ENCODE data around the gene CCDC149.

The CCDC149 gene

DNA sequence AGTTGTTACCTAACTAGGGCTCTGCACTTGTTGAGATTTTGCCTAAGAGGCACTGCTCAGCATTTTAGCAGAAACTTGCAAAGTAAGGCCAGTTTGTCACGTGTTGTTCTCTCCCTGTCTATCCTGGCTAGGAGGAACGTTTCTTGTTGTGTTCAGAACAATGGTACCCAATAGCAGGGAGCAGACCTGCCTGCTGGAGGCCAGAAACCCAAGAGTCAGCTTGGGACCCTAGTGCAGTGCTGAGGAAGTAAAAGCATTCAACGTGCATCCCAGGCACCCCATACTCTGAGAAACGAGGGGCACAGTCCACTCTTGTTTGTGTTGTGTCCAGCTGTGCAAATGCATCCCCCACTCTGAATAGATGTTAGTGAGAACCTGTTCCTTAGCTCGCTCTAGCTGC lies 75.1 kb downstream of the CCDC149 start:
- DNase-seq: no peak

DNA sequence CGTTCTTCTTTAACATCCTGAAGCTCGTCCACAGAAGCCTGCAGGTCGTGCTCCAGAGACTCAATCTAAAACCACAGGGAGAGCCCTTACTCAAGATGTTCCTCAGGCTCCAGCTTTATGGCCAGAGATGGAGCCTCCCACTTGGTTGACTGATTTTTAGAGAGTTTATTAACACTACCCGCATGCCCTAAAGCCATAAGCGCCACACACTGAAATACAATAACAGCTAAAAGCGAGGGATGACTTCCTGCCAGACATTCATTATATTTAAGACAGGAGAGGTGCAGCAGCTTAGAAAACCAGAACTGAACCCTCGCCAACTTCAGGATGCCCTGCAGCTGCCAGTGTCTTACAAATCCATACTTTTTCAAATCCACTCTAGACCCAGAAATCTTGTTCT lies 75.5 kb downstream of the CCDC149 start:
- DNase-seq: no peak

DNA sequence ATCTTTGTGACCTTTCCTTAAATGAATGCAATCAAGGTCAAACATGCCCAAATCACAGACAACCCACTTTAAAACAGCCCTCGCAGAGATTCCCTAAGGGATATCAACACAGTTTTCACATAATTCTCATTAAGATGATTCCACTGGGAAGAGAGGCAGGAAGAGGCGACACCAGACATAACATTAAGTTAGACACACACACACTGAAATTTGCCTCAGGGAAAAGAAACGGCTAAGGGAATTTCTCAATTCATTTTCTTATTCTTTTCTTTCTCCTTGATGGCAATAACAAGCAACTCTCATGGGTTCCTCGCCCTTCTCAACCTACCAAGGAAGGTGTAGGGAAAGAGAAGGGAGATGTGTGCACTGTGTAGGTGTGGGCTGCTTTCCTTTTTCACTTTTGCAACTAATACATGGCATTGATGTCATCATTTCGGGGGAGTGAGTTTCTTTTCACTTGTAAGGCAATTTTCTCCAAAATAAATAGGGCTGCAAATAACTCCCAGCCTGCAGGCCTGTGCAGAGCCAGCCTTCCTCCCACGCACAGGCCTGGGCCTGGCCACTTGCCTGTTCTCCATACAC lies 76.1 kb downstream of the CCDC149 start:
- no peak for DNase-seq

DNA sequence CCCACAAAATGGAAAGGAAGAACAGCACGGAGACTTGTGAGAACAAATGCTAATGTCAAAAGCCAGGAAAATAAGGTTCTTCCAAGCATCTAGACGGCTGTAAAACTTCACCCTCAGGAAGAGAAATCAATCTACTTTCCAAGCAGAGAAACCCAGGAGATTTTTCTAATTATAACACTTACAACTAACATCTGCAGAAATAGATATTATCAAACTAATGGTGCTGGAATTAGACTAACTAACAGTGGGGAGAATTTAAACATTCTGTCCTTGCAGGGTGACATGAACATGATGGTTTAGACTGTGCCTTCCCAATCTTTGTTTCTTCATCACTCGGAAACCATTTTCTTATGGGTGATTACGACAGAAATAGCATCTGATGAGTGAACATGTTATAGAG lies 77.1 kb downstream of the CCDC149 start:
- no peak for DNase-seq

DNA sequence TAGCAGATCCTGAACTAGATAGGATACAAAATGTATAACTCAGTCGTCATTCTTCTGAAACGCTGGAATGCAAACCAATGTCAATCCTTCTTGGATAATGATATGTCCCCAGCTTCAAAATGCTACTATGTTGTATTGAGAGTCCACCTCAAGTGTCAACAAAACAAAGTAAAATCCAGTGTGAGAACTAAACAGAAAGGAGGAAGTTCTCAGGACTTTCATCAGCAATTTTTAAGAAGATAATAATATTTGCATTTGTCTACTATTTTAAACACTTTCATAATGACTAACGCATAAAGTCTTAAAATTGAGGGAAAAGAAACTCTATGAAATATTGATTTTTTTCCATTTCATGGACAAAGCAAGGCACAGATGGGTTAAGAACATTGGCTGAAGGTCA lies 81.2 kb downstream of the CCDC149 start:
- no peak for DNase-seq

DNA sequence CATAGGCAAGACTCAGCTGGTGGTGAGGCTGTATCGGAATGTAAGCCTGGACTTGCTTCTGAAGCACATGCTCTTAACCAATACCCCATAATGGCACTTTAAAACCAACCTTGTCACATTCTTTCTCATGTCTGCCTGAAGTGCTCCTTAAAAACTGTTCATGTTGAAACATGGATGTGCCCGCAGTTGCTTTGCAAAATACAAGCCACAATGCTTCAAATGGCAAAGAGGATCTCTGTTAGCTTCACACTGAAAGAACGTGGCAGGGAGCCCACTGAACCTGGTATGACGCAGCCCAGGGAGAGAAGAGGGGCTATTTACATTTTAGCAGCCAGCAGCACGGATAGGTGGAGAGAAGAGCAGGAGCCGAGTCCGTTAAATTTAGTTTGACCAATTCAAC lies 88.1 kb downstream of the CCDC149 start:
- DNase-seq: no peak

- DNase-seq: no peak
These were observed 92.3 kb downstream of the CCDC149 start for GRCh38 chr4:24820541-24820940.

- DNase-seq: no peak
These were observed 96.0 kb downstream of the CCDC149 start for GRCh38 chr4:24816797-24817196.

- DNase-seq: no peak
These were observed 99.1 kb downstream of the CCDC149 start for GRCh38 chr4:24813732-24814131.

GRCh38 chr4:24810871-24811631 lies 101.8 kb downstream of the CCDC149 start:
- DNase-seq: no peak

DNA sequence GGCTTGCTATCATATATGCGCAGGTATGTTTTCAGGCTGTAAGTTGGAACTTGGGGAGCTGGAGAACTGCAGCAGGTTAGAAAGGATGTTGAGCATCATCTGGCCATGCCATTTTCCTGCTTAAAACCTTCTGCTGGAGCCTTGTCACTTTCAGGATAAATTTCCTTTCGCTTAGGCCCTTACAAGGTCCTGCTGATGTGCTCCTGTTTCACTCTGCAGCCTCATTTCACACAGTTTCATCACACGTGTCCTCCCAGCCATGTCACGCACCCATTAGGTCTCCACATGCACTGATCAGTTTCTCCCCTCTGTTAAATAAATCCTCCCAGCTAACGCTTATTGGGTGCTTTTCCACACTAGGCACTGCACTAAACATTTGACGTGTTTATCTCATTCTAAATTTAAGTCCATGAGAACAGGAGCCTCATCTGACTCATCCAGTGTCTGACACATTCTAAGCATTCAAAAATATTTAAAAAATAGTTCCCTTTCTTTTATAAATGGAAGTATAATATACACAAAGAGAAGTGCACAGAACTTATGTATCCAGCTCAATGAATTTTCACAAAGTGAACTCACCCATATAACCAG lies 102.9 kb downstream of the CCDC149 start:
- DNase-seq: no peak

DNA sequence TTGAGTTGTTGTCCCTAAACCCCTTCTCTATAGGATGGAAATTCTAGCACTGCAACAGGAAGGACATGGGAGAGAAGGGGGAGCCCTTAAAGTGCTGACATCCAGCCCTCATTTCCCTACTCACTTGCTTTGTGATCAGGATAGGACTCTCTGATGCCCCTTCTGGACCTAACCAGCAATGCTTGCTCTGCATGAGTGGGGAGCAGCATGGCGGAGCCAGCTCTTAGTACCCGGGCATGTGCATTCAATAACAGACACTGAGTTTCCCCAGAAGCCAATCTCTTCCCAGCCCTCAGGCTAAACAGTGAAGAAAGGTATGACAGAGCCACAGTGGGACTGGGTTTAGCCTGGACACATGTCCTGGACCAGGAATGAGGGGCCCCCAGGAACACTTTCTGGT lies 103.5 kb downstream of the CCDC149 start:
- no peak for DNase-seq

DNA sequence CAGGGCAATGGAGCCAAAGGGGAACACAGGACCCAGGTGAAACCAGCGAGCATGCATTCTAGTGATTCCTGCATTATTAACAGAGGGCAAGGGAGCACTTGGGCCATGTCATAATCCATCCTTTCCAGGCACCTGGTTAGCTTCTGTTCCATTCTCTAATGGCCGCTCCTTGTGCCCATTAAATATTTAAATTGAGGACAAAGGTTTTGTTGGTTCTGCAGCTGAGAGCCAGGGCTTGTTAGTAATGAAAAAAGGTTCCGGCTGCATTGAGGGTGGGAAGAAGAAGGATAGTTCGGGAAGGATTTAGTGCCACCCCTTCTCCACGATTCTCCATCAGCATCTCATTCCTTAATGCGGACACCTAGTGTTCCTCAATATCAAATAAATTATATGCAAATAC lies 103.9 kb downstream of the CCDC149 start:
- no peak for DNase-seq

GRCh38 chr4:24808261-24808660 lies 104.6 kb downstream of the CCDC149 start:
- DNase-seq: no peak

- DNase-seq: no peak
These were observed 105.2 kb downstream of the CCDC149 start for GRCh38 chr4:24807611-24808010.

DNA sequence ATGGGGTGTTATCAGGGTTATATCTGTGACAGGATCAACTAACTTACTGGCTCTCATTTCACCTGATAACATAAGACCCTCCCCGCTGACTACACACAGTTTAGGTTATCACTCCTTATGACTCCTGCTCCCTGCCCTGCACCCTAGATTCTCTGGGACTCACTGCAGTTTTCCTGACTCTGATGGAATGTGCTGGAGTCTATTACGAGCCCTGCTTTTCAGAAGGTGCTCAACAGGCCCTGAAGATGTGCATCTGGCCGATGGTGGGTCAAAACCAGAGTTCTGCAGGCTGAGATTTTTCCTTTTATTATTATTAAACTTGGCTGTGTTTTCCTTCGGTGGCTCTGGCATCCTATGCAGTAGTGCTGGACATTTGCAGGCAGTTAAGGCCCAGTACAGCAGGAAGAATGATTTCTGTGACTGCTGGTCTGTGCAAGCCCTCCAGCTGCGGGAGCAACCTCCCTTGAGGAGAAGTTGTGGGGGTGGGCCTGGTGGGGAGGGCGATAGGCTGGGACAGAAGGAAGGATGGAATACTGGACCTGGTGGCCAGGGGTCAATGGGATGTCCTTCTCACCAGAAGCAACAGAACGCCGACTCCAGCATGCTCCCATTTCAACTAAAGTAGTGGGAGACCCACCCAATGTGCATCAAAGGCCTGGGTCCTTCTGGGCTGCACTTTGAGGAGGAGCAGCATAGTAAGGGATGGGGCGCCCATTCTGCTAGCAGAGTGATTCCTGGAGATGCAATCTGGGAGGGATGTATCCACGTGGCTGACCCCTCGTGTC lies 106.4 kb downstream of the CCDC149 start:
- no peak for DNase-seq

- no peak for DNase-seq
These were observed 107.3 kb downstream of the CCDC149 start for GRCh38 chr4:24805566-24805965.

DNA sequence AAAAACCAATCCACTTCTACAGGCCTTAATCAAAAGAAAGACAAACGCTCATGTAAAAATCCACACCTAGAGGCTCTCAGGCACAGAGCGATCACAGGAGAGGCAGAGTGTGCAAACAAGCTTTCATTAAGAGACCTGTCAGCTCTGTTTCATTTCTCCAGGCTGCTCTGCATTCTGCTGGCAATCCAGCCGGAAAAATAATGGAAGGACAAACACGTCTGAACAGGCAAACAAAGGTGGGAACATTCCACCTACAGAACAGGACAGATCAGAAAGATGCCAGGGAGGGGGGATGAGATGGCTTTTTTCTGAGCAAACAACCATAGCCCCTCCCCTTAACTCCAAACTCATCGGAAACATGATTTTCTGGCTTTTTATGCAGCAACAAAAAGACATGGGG lies 107.8 kb downstream of the CCDC149 start:
- no peak for DNase-seq

DNA sequence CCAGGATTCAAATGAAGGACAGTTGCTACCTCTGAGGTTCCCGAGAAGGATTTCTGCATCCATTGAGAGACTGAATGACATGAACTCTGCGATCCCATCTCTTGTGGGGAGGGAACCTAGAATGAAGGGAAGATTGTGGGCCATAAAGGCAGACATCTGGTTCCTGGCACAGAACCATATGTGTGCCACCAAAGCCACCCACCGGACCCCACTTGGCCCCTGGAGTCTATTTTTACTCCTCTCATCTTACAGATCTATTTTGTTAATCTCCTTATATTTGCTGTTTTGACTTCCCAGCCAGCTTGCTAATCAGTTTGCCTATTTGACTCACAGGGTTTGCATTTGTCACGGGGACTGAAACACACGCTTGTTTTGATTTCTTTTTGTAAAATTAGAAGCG lies 110.2 kb downstream of the CCDC149 start:
- no peak for DNase-seq

GRCh38 chr4:24801136-24801855 lies 111.5 kb downstream of the CCDC149 start:
- no peak for DNase-seq

DNA sequence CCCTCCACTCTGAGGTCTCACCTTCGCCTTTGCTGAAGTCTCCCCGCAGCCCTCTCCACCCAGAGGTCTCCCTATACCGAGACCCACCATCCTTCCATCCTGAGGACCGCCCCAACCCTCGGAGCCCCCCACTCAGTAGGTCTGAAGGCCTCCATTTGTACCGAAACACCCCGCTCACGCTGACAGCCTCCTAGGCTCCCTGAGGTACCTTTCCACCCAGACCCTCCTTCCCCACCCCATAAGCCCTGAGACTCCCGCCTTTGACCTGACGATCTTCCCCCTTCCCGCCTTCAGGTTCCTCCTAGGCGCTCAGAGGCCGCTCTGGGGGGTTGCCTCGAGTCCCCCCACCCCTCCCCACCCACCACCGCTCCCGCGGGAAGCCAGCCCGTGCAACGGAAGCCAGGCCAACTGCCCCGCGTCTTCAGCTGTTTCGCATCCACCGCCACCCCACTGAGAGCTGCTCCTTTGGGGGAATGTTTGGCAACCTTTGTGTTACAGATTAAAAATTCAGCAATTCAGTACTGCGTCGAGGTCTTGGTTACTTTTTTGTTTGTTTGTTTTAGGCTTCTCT lies 112.4 kb downstream of the CCDC149 start:
- no peak for DNase-seq

DNA sequence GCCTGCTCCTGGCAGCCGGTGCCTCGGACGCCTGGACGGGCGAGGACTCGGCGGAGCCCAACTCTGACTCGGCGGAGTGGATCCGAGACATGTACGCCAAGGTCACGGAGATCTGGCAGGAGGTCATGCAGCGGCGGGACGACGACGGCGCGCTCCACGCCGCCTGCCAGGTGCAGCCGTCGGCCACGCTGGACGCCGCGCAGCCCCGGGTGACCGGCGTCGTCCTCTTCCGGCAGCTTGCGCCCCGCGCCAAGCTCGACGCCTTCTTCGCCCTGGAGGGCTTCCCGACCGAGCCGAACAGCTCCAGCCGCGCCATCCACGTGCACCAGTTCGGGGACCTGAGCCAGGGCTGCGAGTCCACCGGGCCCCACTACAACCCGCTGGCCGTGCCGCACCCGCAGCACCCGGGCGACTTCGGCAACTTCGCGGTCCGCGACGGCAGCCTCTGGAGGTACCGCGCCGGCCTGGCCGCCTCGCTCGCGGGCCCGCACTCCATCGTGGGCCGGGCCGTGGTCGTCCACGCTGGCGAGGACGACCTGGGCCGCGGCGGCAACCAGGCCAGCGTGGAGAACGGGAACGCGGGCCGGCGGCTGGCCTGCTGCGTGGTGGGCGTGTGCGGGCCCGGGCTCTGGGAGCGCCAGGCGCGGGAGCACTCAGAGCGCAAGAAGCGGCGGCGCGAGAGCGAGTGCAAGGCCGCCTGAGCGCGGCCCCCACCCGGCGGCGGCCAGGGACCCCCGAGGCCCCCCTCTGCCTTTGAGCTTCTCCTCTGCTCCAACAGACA lies 113.1 kb downstream of the CCDC149 start:
- no peak for DNase-seq

Data from CD4-positive, alpha-beta T cell treated with Interleukin-17A for 4 hours (primary cell).